NCI-H2171 treated with DMSO at 0.1 percent for 48 hours (cell line): ENCODE measurements around the gene HIVEP2.
"Not testable (repeated sequence)": the region's sequence is repeated elsewhere in the genome, so short reads cannot be mapped to it uniquely, and the experiment has no call there.

ENCODE experiments used
- DNase-seq: peaks from one replicate; lab custom pipeline; 2025; lab: John Stamatoyannopoulos, UW

Gene HIVEP2, protein sequence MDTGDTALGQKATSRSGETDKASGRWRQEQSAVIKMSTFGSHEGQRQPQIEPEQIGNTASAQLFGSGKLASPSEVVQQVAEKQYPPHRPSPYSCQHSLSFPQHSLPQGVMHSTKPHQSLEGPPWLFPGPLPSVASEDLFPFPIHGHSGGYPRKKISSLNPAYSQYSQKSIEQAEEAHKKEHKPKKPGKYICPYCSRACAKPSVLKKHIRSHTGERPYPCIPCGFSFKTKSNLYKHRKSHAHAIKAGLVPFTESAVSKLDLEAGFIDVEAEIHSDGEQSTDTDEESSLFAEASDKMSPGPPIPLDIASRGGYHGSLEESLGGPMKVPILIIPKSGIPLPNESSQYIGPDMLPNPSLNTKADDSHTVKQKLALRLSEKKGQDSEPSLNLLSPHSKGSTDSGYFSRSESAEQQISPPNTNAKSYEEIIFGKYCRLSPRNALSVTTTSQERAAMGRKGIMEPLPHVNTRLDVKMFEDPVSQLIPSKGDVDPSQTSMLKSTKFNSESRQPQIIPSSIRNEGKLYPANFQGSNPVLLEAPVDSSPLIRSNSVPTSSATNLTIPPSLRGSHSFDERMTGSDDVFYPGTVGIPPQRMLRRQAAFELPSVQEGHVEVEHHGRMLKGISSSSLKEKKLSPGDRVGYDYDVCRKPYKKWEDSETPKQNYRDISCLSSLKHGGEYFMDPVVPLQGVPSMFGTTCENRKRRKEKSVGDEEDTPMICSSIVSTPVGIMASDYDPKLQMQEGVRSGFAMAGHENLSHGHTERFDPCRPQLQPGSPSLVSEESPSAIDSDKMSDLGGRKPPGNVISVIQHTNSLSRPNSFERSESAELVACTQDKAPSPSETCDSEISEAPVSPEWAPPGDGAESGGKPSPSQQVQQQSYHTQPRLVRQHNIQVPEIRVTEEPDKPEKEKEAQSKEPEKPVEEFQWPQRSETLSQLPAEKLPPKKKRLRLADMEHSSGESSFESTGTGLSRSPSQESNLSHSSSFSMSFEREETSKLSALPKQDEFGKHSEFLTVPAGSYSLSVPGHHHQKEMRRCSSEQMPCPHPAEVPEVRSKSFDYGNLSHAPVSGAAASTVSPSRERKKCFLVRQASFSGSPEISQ (N-terminal part only)

GRCh38 chr6:142945049-142945445 lies at the start of gene HIVEP2:
TSS of gene HIVEP2 (minus strand) at chr6:142945176. CDS start at chr6:142774738, 170,438 bp downstream.
- peak; percentile 66 for DNase-seq

GRCh38 chr6:142993977-142994376 lies 49.0 kb upstream of the HIVEP2 start:
- DNase-seq: no peak

DNA sequence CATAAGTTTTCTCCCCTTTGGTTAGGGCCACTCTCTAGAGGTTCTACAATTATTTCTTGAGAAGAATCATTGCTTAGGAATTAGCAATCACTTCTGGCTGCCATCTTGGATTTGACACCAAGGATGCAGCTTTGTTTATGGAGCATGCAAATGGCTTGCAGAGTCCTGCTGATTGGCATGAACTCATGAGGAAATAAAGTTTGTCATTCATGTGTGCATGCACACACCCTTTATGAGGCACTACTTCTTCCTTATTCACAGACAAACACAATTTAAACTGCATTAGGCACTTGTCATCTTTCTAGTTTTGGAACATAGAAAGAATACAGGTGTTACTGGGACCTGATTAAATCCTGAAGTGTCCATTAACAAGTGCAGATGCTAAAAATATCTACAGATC lies 42.5 kb upstream of the HIVEP2 start:
- DNase-seq: no peak

GRCh38 chr6:142985281-142985680 lies 40.3 kb upstream of the HIVEP2 start:
- DNase-seq: no peak

GRCh38 chr6:142984386-142984785 lies 39.4 kb upstream of the HIVEP2 start:
- no peak for DNase-seq

- DNase-seq: no peak
Observed at GRCh38 chr6:142975365-142975764, 30.4 kb upstream of the HIVEP2 start.

GRCh38 chr6:142970941-142971340 lies 26.0 kb upstream of the HIVEP2 start:
- DNase-seq: not testable (repeated sequence)

GRCh38 chr6:142968601-142969000 lies 23.6 kb upstream of the HIVEP2 start:
- no peak for DNase-seq

DNA sequence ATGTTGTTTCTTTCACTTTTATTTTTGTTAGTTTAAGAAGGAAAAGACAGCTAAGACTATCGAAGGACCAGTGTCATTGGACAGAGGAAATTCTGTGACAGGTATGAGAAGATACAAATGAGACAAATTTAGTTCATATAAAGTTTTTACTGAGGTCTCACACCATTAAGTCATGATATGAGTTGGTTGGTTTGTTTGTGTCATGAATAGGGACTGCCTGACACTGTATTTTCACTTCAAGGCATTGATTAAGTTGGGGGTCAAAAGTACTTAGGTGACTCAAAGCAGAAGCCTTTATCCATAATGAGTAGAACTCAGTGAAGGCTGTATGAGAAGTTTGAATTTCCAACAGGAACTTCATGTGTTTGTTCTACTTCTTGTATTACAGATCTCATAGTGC lies 21.3 kb upstream of the HIVEP2 start:
- DNase-seq: no peak

DNA sequence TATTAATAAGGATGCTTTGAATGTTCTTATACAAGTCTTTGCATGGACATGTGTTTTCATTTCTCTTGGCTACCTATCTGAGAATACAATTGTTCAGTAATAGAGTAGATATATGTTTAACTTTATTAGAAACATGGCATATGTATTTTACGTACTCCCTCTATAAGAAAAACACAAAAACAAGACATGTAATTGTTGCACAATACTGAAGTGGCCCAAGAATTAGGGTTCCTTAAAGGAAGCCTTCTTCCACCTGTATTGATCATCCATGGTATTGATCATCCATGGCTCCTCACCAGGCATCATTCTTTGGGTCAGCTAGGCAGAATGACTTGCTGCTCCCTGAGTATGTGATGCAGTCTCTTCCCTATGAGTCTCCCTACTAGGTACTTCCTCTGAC lies 20.2 kb upstream of the HIVEP2 start:
- DNase-seq: no peak

DNA sequence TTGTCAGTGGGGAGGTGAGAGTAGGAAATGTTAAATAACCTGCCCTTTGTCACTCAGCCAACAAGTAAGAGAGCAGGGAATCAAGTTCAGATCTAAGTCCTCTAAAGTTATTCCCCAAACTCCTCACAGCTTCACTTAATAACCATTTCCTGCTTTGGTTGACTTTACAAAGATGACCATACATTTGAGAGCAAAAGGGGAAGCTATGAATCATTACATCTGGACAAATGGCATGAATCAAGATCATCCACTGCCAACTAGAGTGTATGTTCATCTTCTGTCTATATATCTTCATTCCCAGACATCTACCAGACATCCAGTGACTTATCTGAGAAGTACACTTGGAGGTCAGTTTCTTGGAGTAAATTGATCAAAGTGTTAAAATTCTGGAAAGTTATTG lies 15.1 kb upstream of the HIVEP2 start:
- DNase-seq: no peak

DNA sequence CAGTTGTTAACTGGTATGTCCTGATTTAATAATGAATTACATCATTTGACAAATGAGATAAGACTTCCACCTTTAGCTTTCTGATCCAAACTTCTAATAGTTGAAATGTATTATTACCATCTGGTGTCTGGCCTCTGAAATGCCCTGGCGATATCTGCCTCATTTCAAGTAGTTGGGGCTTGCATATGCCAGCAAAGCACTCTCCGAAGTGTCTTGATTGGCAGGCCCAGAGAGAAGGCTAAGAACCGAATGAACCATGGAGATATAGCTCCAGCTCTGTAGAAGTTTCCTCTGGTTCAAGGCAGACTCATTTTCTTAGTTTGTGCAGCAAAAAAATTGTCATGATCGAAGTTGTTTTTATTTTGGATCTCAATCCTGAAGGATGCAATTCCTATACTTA lies 13.4 kb upstream of the HIVEP2 start:
- DNase-seq: no peak

- no peak for DNase-seq
Observed at GRCh38 chr6:142956726-142957125, 11.8 kb upstream of the HIVEP2 start.

- no peak for DNase-seq
Observed at GRCh38 chr6:142954844-142955243, 9.9 kb upstream of the HIVEP2 start.

DNA sequence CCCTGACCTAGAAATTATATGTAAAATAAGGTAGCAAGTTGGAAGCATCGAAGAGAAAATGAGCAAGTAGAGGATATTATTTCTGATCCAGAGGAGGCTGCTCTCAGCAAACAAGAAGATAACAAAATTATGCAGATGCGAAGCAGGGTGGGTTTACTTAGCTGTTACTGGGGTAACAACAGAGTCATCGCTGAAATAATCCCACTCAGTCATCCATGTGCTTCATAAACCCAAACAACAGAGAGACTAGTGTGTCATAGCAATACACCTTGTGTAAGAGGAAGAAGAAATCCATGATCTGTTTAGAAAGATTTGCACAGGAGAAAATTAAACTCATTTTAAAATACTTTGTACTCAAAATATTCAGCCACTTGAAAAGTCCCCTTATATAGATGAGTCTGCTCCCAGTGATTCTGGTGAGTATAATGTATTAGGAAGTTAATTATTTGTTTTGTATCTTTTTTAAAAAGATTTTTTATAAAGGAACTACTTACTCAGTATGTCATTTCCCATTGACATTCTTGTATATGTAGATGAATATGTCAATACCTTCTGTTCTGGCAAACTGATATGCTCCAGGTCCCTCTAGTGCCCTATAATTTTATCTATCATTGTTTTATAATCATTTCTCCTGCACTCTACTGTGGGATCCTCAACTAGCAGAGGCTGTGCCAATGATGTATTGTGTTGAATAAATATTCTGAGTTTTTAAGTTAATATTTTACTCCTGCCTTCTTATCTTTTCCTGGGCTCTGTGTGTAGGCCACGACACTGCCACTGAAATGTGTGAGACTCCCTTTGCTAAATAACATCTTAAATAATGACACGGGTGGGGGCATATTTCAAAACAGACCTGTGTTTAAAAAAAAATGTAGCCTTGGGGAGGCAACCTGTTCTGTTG lies 8.6 kb upstream of the HIVEP2 start:
- no peak for DNase-seq

GRCh38 chr6:142952614-142953013 lies 7.6 kb upstream of the HIVEP2 start:
- no peak for DNase-seq

GRCh38 chr6:142950291-142950690 lies 5.3 kb upstream of the HIVEP2 start:
- DNase-seq: no peak

DNA sequence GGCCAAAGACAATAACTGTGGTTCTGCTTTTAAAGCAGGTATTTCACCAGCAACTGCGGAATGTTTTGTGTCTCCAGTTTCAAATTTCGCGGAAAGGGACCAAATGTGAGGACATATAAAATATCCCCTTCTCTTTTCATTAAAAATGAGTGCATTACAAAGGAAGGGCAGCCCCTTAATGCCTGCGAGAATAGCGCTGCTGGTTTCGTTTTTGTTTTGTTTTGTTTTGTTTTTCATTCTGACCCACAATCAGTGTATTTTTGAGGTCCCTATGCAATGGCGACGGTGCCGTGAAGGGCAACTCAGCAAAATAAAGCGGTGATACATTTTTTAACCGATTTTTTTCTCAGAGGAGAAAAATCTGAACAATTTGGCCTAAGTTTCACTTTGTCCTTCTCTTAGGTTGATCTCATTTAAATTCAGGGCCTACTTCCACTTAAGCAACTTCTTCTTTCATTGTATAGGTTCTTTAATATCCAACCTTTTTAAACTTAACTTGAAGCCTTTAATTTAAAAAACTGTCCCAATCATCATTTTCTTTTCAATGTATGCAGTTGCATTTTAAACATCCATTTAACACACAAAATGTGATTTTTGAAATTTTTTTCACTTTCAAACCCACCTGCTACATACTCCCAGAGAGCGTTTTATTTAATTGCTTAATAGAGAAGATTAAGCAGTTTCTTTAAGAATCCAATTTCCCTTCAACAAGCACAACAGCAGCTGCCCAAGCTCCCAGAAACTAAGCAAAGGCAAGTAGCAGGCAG lies 2.9 kb upstream of the HIVEP2 start:
- DNase-seq: no peak

GRCh38 chr6:142946924-142947713 lies 2.1 kb upstream of the HIVEP2 start:
- DNase-seq: peak; percentile 56
